Activated CD8-positive, alpha-beta T cell treated with anti-CD3 and anti-CD28 coated beads, Interleukin-2, amount 10 ng/mL, durations not matched to agents 7 days and 5 days (primary cell): ENCODE measurements around the gene COPB2. TPM values are rescaled to one million over a fixed set of nuclear protein-coding genes. Genes with fewer than 3 reads are reported as not detected.
A peak's percentile ranks its signal among the peaks of the same experiment; 100 is the strongest.

Experiments used
- ATAC-seq: fragments of 150-1000 bp; cut with Tn5 transposase; one replicate; pipeline ENCODE4 v1.10.0; 2021; ENCODE audit warnings: moderate library complexity
- CTCF ChIA-PET: fragments of 350-600 bp; sonication (Branson Sonifier 250); formaldehyde crosslinking; loops from one replicate; lab custom pipeline; 2021; ENCODE audit warnings: antibody characterized with exemption; lab: Charles Lee
- POLR2A ChIA-PET: fragments of 350-600 bp; sonication (Branson Sonifier 250); formaldehyde crosslinking; loops from one replicate; lab custom pipeline; 2021; ENCODE audit warnings: antibody characterized with exemption; lab: Charles Lee
- DNase-seq: peaks from one replicate; pipeline ENCODE4 v3.0.0-alpha.2; 2020
- H3K27ac Mint-ChIP-seq: one replicate; pipeline ENCODE4 v1.8.0; 2021; ENCODE audit warnings: mild to moderate bottlenecking, mixed read lengths
- H3K27me3 Mint-ChIP-seq: one replicate; pipeline ENCODE4 v1.8.0; 2021; ENCODE audit warnings: low read depth, mixed read lengths
- H3K36me3 Mint-ChIP-seq: one replicate; pipeline ENCODE4 v1.8.0; 2021; ENCODE audit warnings: low read depth, mixed read lengths
- H3K4me1 Mint-ChIP-seq: one replicate; pipeline ENCODE4 v1.8.0; 2021; ENCODE audit warnings: low read depth, mixed read lengths
- H3K4me3 Mint-ChIP-seq: one replicate; pipeline ENCODE4 v1.8.0; 2021; ENCODE audit warnings: mild to moderate bottlenecking, mixed read lengths
- H3K9me3 Mint-ChIP-seq: one replicate; pipeline ENCODE4 v1.8.0; 2022; ENCODE audit warnings: mixed read lengths; ENCODE audit not compliant: insufficient read depth
- total RNA-seq, 2 experiments: library from RNA; stranded (reverse); gene quantifications; one replicate each; pipeline ENCODE4 v1.2.3, GENCODE V29; 2021

Gene COPB2
- total RNA-seq: 10 to 100 TPM; 82.0 to 87.6 TPM

DNA sequence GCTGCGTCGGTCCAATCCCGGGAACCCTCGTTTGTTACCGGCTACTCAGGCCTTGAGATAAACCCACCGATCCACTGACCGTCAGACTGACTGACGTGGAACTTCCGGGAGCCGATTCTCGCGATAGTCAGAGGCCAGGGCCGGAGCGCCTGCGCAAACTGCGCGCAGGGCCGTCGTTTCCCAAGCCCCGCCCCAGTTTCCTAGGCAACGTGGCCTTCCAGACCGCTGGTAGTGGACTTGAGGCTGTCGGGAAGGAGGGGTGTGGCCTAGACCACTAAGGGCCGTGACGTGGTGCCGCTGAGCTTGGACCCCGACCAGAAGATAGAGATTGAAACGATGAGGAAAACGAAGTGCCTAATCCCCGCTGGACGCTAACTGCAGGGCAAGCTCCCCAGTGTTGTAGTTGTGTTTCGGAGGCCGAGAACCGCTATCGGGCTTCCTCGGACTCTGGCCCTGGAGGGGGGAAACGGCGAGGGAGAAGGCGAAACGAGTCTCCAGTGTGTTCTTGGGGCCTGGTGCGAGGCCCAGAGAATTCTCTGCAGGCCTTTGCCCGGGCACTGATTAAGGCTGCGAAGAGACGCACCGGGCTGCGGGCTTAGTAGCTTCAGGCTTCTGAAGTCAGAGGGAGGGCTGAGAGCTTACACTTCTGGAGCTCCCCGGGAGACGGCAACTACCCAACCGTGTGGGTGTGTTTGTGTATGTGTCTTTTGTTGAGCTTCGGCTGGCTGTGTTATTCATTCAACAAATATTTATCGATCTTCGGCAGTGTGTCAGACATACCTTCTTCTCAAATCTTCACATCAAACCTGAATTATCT, at the start of gene COPB2:
COPB2 (minus strand) TSS at position 96 of the 817 bp plus-strand sequence. CDS start 97 bp downstream, outside the sequence.
- H3K27ac Mint-ChIP-seq: peak within 1 kb of the TSS; percentile 93
- ChIA-PET POLR2A (interaction anchor here (0.6 to 1.8 kb wide), 5 partner anchors 10 to 454 kb away, joined by 3 to 14 read pairs (median 3); partner anchors contain the start of gene MRPS22), CTCF (interaction anchor here (1.3 to 1.6 kb wide), 4 partner anchors 28 to 278 kb away, joined by 3 to 6 read pairs (median 4); no protein-coding TSS in a partner anchor)
- peaks cover 40% of the 10 kb centered on the region for H3K4me1 Mint-ChIP-seq
- no peaks in the 10 kb centered on the region for H3K27me3 Mint-ChIP-seq
- peak; percentile 97 for DNase-seq
- no peaks in the 10 kb centered on the region for H3K36me3 Mint-ChIP-seq
- H3K4me3 Mint-ChIP-seq: peak within 1 kb of the TSS; percentile 90
- peak; percentile 94 for ATAC-seq
- H3K9me3 Mint-ChIP-seq: no peaks in the 10 kb centered on the region

- Mint-ChIP-seq H3K4me1 (no peaks in the 10 kb centered on the region), H3K4me3 (no peak overlapping the region), H3K27ac (no peak overlapping the region), H3K9me3 (no peaks in the 10 kb centered on the region), H3K36me3 (no peaks in the 10 kb centered on the region), H3K27me3 (no peaks in the 10 kb centered on the region)
- no peak for DNase-seq
- no peak for ATAC-seq
- POLR2A ChIA-PET: no interaction called here
- CTCF ChIA-PET: no interaction called here
Observed at GRCh38 chr3:139434764-139435307, 45.4 kb upstream of the COPB2 start.

- no peaks in the 10 kb centered on the region for H3K9me3 Mint-ChIP-seq
- CTCF ChIA-PET: no interaction called here
Observed at GRCh38 chr3:139434228-139434627, 44.8 kb upstream of the COPB2 start.

DNA sequence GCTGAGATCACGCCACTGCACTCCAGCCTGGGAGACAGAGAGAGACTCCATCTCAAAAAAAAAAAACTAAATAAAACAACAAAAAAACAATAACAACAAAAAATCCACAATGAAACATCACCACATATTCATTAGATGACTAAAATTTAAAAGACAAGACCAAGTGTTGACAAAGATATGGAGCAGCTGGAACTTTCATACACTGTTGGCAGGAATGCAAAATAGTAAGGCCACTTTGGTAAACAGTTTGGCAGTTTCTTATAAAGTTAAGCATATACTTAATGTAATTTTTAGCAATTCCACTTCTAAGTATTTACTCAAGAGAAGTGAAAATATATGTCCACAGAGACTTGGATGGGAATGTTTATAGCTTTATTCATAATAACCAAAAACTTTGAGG, 43.6 kb upstream of the COPB2 start:
- no peaks in the 10 kb centered on the region for H3K9me3 Mint-ChIP-seq
- no peaks in the 10 kb centered on the region for H3K4me1 Mint-ChIP-seq
- H3K4me3 Mint-ChIP-seq: no peak overlapping the region
- no peaks in the 10 kb centered on the region for H3K27me3 Mint-ChIP-seq
- H3K36me3 Mint-ChIP-seq: no peaks in the 10 kb centered on the region
- ATAC-seq (no peak), DNase-seq (no peak)
- CTCF ChIA-PET: no interaction called here
- POLR2A ChIA-PET: no interaction called here
- H3K27ac Mint-ChIP-seq: no peak overlapping the region

More at GRCh38 chr3:139434228-139434627, 44.8 kb upstream of the COPB2 start:
- Mint-ChIP-seq H3K36me3 (no peaks in the 10 kb centered on the region), H3K27ac (no peak overlapping the region), H3K4me3 (no peak overlapping the region), H3K4me1 (no peaks in the 10 kb centered on the region), H3K27me3 (no peaks in the 10 kb centered on the region)
- DNase-seq (no peak), ATAC-seq (no peak)
- POLR2A ChIA-PET: no interaction called here

DNA sequence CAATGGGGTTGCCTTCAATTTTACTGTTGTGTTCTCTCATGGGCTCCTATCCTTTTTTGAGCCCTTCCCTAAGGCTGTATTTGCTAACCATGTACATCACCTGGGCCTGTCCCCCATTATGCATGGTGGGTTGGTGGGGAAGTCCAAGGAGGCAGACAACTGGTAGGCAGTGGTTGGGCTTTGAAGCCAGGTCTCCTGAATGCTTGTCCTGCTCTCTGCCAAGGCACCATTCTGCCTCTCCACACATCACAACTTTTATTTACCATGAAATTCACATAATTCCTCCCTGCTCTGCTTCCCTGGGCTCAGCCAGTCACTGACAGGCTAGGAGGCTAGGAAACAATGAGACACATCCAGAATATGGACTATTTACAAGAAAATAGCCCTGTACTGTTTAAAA, 41.0 kb upstream of the COPB2 start:
- no peak for DNase-seq
- ChIA-PET CTCF (no interaction called here), POLR2A (no interaction called here)
- Mint-ChIP-seq H3K36me3 (no peaks in the 10 kb centered on the region), H3K27me3 (no peaks in the 10 kb centered on the region), H3K9me3 (no peaks in the 10 kb centered on the region), H3K4me1 (no peaks in the 10 kb centered on the region), H3K4me3 (no peak overlapping the region), H3K27ac (no peak overlapping the region)
- ATAC-seq: no peak

GRCh38 chr3:139427283-139428060, 38.0 kb upstream of the COPB2 start:
- no peaks in the 10 kb centered on the region for H3K27me3 Mint-ChIP-seq
- H3K4me3 Mint-ChIP-seq: no peak overlapping the region
- DNase-seq (peak; percentile 29), ATAC-seq (peak; percentile 71)
- ChIA-PET POLR2A (no interaction called here), CTCF (interaction anchor here (0.6 to 2.4 kb wide), 12 partner anchors 10 to 445 kb away, joined by 3 to 6 read pairs (median 4); partner anchors contain the start of gene COPB2)
- H3K9me3 Mint-ChIP-seq: no peaks in the 10 kb centered on the region
- H3K36me3 Mint-ChIP-seq: no peaks in the 10 kb centered on the region
- H3K27ac Mint-ChIP-seq: no peak overlapping the region
- H3K4me1 Mint-ChIP-seq: no peaks in the 10 kb centered on the region

DNA sequence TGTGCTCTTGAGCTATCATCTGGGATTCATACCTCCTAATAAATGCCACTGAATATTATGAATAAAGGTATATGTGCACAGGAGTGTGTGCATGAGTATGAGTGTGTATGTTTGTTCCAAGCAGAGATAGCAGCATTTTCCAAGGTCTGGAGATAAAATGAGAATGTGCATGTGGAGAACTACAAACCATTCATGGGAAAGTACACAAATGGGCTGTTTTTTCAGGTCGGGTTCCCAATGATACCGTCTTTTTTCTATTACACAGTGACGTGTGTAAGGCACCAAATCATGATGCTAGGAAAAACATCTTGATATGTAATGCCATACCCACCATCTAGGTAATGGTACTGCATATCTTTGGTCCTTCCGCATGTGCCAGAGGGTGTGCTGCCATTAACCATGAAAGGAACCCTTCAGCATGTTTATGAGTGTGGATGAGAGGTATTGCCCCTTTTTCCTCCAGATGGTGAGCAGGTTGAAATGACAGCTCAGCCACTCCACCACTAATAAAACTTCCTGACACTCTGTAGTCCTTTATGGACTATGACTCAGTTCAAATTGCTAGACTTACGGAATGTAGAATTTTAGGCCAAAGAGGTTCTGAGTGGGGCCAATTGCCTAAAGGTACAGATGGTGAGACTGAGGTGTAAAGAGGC, 36.4 kb upstream of the COPB2 start:
- Mint-ChIP-seq H3K9me3 (no peaks in the 10 kb centered on the region), H3K27ac (no peak overlapping the region), H3K27me3 (no peaks in the 10 kb centered on the region), H3K4me3 (no peak overlapping the region), H3K36me3 (no peaks in the 10 kb centered on the region), H3K4me1 (no peaks in the 10 kb centered on the region)
- POLR2A ChIA-PET: no interaction called here
- DNase-seq (no peak), ATAC-seq (no peak)
- CTCF ChIA-PET: interaction anchor here (2.4 kb wide), 1 partner anchor 17 kb away, joined by 6 read pairs; no protein-coding TSS in a partner anchor

GRCh38 chr3:139423232-139423631, 33.8 kb upstream of the COPB2 start:
- Mint-ChIP-seq H3K4me3 (no peak overlapping the region), H3K27me3 (no peaks in the 10 kb centered on the region), H3K27ac (no peak overlapping the region), H3K9me3 (no peaks in the 10 kb centered on the region), H3K36me3 (no peaks in the 10 kb centered on the region), H3K4me1 (no peaks in the 10 kb centered on the region)
- ATAC-seq: no peak
- ChIA-PET POLR2A (no interaction called here), CTCF (no interaction called here)
- no peak for DNase-seq

DNA sequence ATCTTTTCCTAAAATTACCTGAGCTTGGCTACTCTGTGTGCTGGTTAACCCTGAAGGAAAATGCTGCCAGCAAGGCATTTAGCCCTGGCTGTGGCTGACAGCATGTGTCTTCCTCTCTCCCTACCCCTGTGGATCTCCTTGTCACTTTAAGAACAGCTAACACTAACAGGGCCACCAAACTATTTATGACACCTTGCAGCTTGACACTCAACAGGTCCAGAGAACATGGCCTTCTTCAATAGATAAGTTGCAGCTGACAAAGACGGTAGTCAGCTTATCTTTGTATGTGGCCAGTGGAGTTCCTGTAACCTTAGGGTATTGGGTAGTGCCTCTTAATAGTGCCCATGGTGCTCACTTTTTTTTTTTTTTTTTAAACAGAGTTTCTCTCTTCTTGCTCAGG, 32.0 kb upstream of the COPB2 start:
- ChIA-PET POLR2A (no interaction called here), CTCF (no interaction called here)
- H3K36me3 Mint-ChIP-seq: no peaks in the 10 kb centered on the region
- H3K27ac Mint-ChIP-seq: no peak overlapping the region
- H3K4me1 Mint-ChIP-seq: no peaks in the 10 kb centered on the region
- no peak overlapping the region for H3K4me3 Mint-ChIP-seq
- no peak for ATAC-seq
- H3K9me3 Mint-ChIP-seq: no peaks in the 10 kb centered on the region
- H3K27me3 Mint-ChIP-seq: no peaks in the 10 kb centered on the region
- DNase-seq: no peak

GRCh38 chr3:139421040-139421439, 31.6 kb upstream of the COPB2 start:
- DNase-seq (no peak), ATAC-seq (no peak)
- ChIA-PET CTCF (no interaction called here), POLR2A (no interaction called here)
- Mint-ChIP-seq H3K27ac (no peak overlapping the region), H3K36me3 (no peaks in the 10 kb centered on the region), H3K27me3 (no peaks in the 10 kb centered on the region), H3K4me3 (no peak overlapping the region), H3K4me1 (no peaks in the 10 kb centered on the region), H3K9me3 (no peaks in the 10 kb centered on the region)

DNA sequence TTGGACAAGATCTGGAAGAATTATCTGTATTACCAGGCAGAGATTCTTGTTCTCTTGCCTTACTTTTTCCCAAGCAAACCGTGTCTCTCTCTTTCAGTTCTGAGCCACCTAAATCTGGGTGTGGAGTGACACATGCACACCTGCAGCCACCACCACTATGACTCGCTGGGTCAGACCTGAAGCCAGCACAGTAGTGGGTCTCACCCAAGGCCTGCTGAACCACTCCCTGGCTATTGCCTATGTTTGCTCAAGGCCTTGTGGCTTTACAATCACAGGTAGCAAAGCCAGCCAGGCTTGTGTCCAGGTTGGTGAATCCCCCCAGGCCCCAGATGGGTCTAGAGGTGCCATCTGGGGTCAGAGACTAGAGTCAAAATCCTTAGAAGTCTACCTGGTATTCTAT, 28.7 kb upstream of the COPB2 start:
- Mint-ChIP-seq H3K9me3 (peaks cover 8% of the 10 kb centered on the region), H3K4me3 (no peak overlapping the region), H3K36me3 (no peaks in the 10 kb centered on the region), H3K4me1 (no peaks in the 10 kb centered on the region), H3K27ac (no peak overlapping the region), H3K27me3 (peaks cover 4% of the 10 kb centered on the region)
- CTCF ChIA-PET: no interaction called here
- POLR2A ChIA-PET: no interaction called here
- no peak for ATAC-seq
- DNase-seq: no peak
